Measurements from ENCODE around the gene UBE3D.

UBE3D gene

GRCh38 chr6:82842721-82843120, 222.9 kb downstream of the UBE3D start:
- Histone ChIP-seq H3K27ac (ENCODE audit: low read length) (no peak overlapping the region), H3K4me3 (ENCODE audit: low read length) (no peak overlapping the region), H3K36me3 (replicated peaks; ENCODE audit: insufficient read depth, low read length) (no peaks in the 10 kb centered on the region), H3K9me3 (replicated peaks; ENCODE audit: insufficient read depth, low read length) (no peaks in the 10 kb centered on the region), H4K20me1 (ENCODE audit: insufficient read depth, low read length) (no peaks in the 10 kb centered on the region), H3K4me2 (ENCODE audit: low read depth, low read length) (no peak overlapping the region), H3K79me2 (ENCODE audit: low read length) (no peaks in the 10 kb centered on the region), H3F3A (ENCODE audit: insufficient read depth, low read length) (no peaks in the 10 kb centered on the region), H3K9ac (ENCODE audit: low read length) (no peak overlapping the region), H3K27me3 (replicated peaks; ENCODE audit: insufficient read depth, low read length) (no peaks in the 10 kb centered on the region), H3K9me2 (replicated peaks; ENCODE audit: insufficient read depth, low read length) (no peaks in the 10 kb centered on the region), H2AFZ (ENCODE audit: low read length) (no peak overlapping the region), H3K4me1 (ENCODE audit: low read length) (no peaks in the 10 kb centered on the region)
- DNase-seq: no peak
- no peak for TF ChIP-seq EZH2phosphoT487 (IDR thresholded peaks at IDR 0.05; ENCODE audit: low read length)
